ENCODE data around the gene SLC25A45. TPM values are rescaled to one million over a fixed set of nuclear protein-coding genes. Genes with fewer than 3 reads are reported as not detected.
"Not testable (repeated sequence)": the region's sequence is repeated elsewhere in the genome, so short reads cannot be mapped to it uniquely, and the experiment has no call there.

The SLC25A45 gene
- total and polyA plus RNA-seq, 2 of the 4 experiments (the other 2 are of a cell fraction), result 0.72 to 1.2 TPM

DNA sequence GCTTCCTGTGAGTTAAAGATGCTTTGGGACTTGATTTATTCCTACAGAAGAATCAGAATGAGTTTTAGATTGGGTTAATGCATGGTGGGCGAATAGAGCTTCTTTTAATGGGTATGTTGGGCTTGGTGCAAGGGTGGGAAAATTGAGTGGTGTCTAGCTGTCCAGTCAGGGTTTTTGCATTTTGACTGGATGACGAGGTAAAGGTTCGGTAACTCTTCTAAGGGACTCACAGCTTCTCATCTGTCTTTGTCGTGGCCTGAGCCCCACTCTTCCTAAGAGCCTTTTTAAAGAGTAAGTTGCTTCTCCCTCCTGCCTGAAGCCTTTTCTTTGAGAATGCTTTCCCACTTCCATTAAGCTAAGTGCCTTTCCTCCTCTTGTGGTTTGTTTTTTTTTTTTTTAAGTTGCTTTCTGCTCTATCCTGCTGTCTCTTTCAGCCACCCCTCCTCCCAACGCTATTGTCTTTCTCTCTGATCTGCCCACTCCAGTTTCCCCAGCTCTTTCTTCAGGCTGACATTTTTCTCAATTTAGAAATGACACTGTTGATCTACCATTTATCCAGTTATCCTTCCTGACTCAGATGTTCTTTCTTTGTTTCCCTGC, 47.6 kb downstream of the SLC25A45 start (continued):
- no peak for TF ChIP-seq POLR2A (IDR thresholded peaks at IDR 0.05; ENCODE audit: low read depth, low read length)

DNA sequence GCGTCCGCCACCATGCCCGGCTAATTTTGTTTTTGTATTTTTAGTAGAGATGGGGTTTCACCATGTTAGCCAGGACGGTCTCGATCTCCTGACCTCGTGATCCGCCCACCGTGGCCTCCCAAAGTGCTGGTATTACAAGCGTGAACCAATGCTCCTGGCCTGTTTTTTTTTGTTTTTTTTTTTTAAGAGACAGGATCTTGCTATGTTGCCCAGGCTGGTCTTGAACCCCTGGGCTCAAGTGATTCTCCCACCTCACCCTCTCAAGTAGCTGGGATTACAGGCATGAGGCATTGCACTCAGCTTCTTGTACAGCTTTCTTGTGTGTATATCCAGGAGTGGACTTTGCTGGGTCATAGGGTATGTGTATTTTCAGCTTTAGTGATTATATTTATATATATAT, 49.9 kb downstream of the SLC25A45 start:
- H3K4me2 ChIP-seq (ENCODE audit: low read depth, low read length); H3K56ac ChIP-seq (ENCODE audit: extremely low read depth, insufficient read depth, low read length); H3K27me3 ChIP-seq (ENCODE audit: control insufficient read depth, insufficient read depth, low read length); dilution Hi-C loops (cut with HindIII; ENCODE audit: low sequenced_read_pairs, unreplicated experiment); H3K4ac ChIP-seq (ENCODE audit: low read depth, low read length); in situ Hi-C loops (cut with MboI; ENCODE audit: low sequenced_read_pairs); H4K8ac ChIP-seq (ENCODE audit: low read depth in 2 of 2, low read length in 2 of 2); H2AK9ac ChIP-seq (replicated peaks; ENCODE audit: low read depth, low read length, poor library complexity); DNase-seq; H3K4me1 ChIP-seq (ENCODE audit: control insufficient read depth, insufficient read depth, low read length); H2BK5ac ChIP-seq (ENCODE audit: low read depth, low read length, poor library complexity, severe bottlenecking); H2AFZ ChIP-seq (replicated peaks; ENCODE audit: low read length, poor library complexity); H4K5ac ChIP-seq (ENCODE audit: low read depth, low read length); H3K14ac ChIP-seq (replicated peaks; ENCODE audit: low read depth, low read length); H2BK15ac ChIP-seq (ENCODE audit: low read depth, low read length); H3K27ac ChIP-seq (ENCODE audit: insufficient read depth, low read length); H3K18ac ChIP-seq (ENCODE audit: low read depth, low read length); H2BK120ac ChIP-seq (ENCODE audit: low read depth, low read length); H2BK20ac ChIP-seq (ENCODE audit: low read depth, low read length); BruUV-seq (replicated peaks); H3K4me3 ChIP-seq (ENCODE audit: insufficient read depth, low read depth, low read length); H2AK5ac ChIP-seq (ENCODE audit: low read depth, low read length); H3K23ac ChIP-seq (ENCODE audit: low read depth, low read length); ATAC-seq (ENCODE audit: low read depth); POLR2A ChIA-PET (ENCODE audit: unreplicated experiment); H3K9ac ChIP-seq (ENCODE audit: low read depth, low read length); H3K9me1 ChIP-seq (ENCODE audit: insufficient read depth, low read length); intact Hi-C loops (cut with micrococcal nuclease); H4K91ac ChIP-seq (ENCODE audit: insufficient read depth, low read depth, low read length); H3K9me3 ChIP-seq (ENCODE audit: control insufficient read depth, insufficient read depth, low read length); H3K36me3 ChIP-seq (ENCODE audit: control insufficient read depth, insufficient read depth, low read length): not testable (repeated sequence)
- CTCF ChIA-PET, result interaction anchor here (0.6 to 6.3 kb wide), 4 partner anchors 16 to 64 kb away, joined by 3 to 74 read pairs (median 38); partner anchors contain the start of gene CDC42EP2
- WGBS, 2 experiments (ENCODE audit: extremely low coverage in 2 of 2, insufficient read length in 1 of 2), result 100% methylated on average over 4 of the region's 9 CpGs; no CpG with 5 or more reads in 1 of the 2 experiments
- H3K79me1 ChIP-seq (ENCODE audit: low read depth in 1 of 2, low read length in 2 of 2), result peaks cover 3 to 19% of the 10 kb centered on the region in 2 experiments; a peak in 3 of 4 replicates
- peaks cover 22% of the 10 kb centered on the region for H4K20me1 ChIP-seq (ENCODE audit: insufficient read depth, low read length)
